ENCODE results near the gene AGTR1.
"Not testable (repeated sequence)": the region's sequence is repeated elsewhere in the genome, so short reads cannot be mapped to it uniquely, and the experiment has no call there.

The AGTR1 gene

GRCh38 chr3:148718982-148719862 is 21.5 kb downstream of the AGTR1 start:
- no peak for DNase-seq

GRCh38 chr3:148720873-148721272 is 23.2 kb downstream of the AGTR1 start:
- DNase-seq = no peak

GRCh38 chr3:148723631-148724030 is 25.9 kb downstream of the AGTR1 start:
- DNase-seq = no peak

GRCh38 chr3:148727231-148727630 is 29.5 kb downstream of the AGTR1 start:
- DNase-seq = no peak

GRCh38 chr3:148728753-148729152 is 31.1 kb downstream of the AGTR1 start:
- no peak for DNase-seq

- DNase-seq = no peak
Observed at GRCh38 chr3:148729476-148730055, 31.9 kb downstream of the AGTR1 start.

- no peak for DNase-seq
Observed at GRCh38 chr3:148730676-148731075, 33.0 kb downstream of the AGTR1 start.

GRCh38 chr3:148735597-148735996 is 37.9 kb downstream of the AGTR1 start:
- DNase-seq = no peak

GRCh38 chr3:148736086-148736485 is 38.4 kb downstream of the AGTR1 start:
- DNase-seq = no peak

GRCh38 chr3:148737104-148737530 is 39.4 kb downstream of the AGTR1 start:
- no peak for DNase-seq

- no peak for DNase-seq
Observed at GRCh38 chr3:148739720-148740119, 42.0 kb downstream of the AGTR1 start.

- no peak for DNase-seq
Observed at GRCh38 chr3:148740291-148740690, 42.6 kb downstream of the AGTR1 start.

GRCh38 chr3:148741219-148741618 is 43.5 kb downstream of the AGTR1 start:
- no peak for DNase-seq

GRCh38 chr3:148742118-148742517 is 44.4 kb downstream of the AGTR1 start:
- DNase-seq = no peak

GRCh38 chr3:148746053-148746452 is 48.4 kb downstream of the AGTR1 start:
- no peak for DNase-seq

- DNase-seq = no peak
Observed at GRCh38 chr3:148748283-148748682, 50.6 kb downstream of the AGTR1 start.

- DNase-seq = no peak
Observed at GRCh38 chr3:148750296-148750695, 52.6 kb downstream of the AGTR1 start.

- no peak for DNase-seq
Observed at GRCh38 chr3:148751461-148751860, 53.8 kb downstream of the AGTR1 start.

- DNase-seq = not testable (repeated sequence)
Observed at GRCh38 chr3:148753385-148753784, 55.7 kb downstream of the AGTR1 start.

- DNase-seq = no peak
Observed at GRCh38 chr3:148755570-148755969, 57.9 kb downstream of the AGTR1 start.

GRCh38 chr3:148756311-148756710 is 58.6 kb downstream of the AGTR1 start:
- DNase-seq = no peak

- no peak for DNase-seq
Observed at GRCh38 chr3:148757238-148758215, 59.8 kb downstream of the AGTR1 start.

- no peak for DNase-seq
Observed at GRCh38 chr3:148758303-148758884, 60.7 kb downstream of the AGTR1 start.
